GM23248 (cell line): ENCODE results near the gene BCAS4. TPM values are rescaled to one million over a fixed set of nuclear protein-coding genes. Genes with fewer than 3 reads are reported as not detected.

Experiments
- DNase-seq: peaks from one replicate; pipeline ENCODE4 v3.0.0-alpha.2; 2015
- H2AFZ ChIP-seq: fragments of 200-600 bp; sonication (generic); 2 replicates; pipeline ENCODE4 v1.6.1; 2016; ENCODE audit warnings: antibody characterized with exemption
- H3F3A ChIP-seq: fragments of 200-600 bp; sonication (generic); 2 replicates; pipeline ENCODE4 v1.6.1; 2016; ENCODE audit warnings: mild to moderate bottlenecking, antibody characterized with exemption, mixed run types; ENCODE audit not compliant: insufficient read depth
- H3K27ac ChIP-seq: fragments of 200-600 bp; sonication (generic); 2 replicates; pipeline ENCODE4 v1.5.1; 2016; ENCODE audit warnings: mild to moderate bottlenecking
- H3K27me3 ChIP-seq: fragments of 200-600 bp; sonication (generic); replicated peaks from 2 replicates; pipeline ENCODE4 v1.6.1; 2016; ENCODE audit warnings: mild to moderate bottlenecking; ENCODE audit not compliant: insufficient read depth
- H3K36me3 ChIP-seq: fragments of 200-600 bp; sonication (generic); 2 replicates; pipeline ENCODE4 v1.6.1; 2016; ENCODE audit warnings: low read depth, mild to moderate bottlenecking
- H3K4me1 ChIP-seq: fragments of 200-600 bp; sonication (generic); 2 replicates; pipeline ENCODE4 v1.6.1; 2016; ENCODE audit warnings: mild to moderate bottlenecking; ENCODE audit not compliant: insufficient read depth
- H3K4me2 ChIP-seq: fragments of 200-600 bp; sonication (generic); one replicate; pipeline ENCODE4 v1.6.1; 2016; ENCODE audit warnings: mild to moderate bottlenecking; ENCODE audit not compliant: unreplicated experiment
- H3K4me3 ChIP-seq: fragments of 200-600 bp; sonication (generic); 2 replicates; pipeline ENCODE4 v1.5.1; 2016; ENCODE audit warnings: mild to moderate bottlenecking
- H3K79me2 ChIP-seq: fragments of 200-600 bp; sonication (generic); 2 replicates; pipeline ENCODE4 v1.6.1; 2016; ENCODE audit warnings: mild to moderate bottlenecking; ENCODE audit not compliant: insufficient read depth
- H3K9ac ChIP-seq: fragments of 200-600 bp; sonication (generic); 2 replicates; pipeline ENCODE4 v1.6.1; 2016; ENCODE audit warnings: mild to moderate bottlenecking
- H3K9me2 ChIP-seq: fragments of 200-600 bp; sonication (generic); 2 replicates; pipeline ENCODE4 v1.6.1; 2016; ENCODE audit warnings: mixed run types, mild to moderate bottlenecking, moderate library complexity; ENCODE audit not compliant: insufficient read depth
- H3K9me3 ChIP-seq: fragments of 200-600 bp; sonication (generic); one replicate; pipeline ENCODE4 v1.6.1; 2017; ENCODE audit warnings: low read depth
- H4K20me1 ChIP-seq: fragments of 200-600 bp; sonication (generic); 2 replicates; pipeline ENCODE4 v1.6.0; 2016; ENCODE audit not compliant: insufficient read depth
- EZH2 ChIP-seq: fragments of 200-600 bp; sonication (generic); IDR thresholded peaks from 2 replicates; pipeline ENCODE4 v1.6.1; 2018; ENCODE audit warnings: antibody characterized with exemption, mild to moderate bottlenecking; ENCODE audit not compliant: insufficient read depth, poor library complexity, severe bottlenecking
- EZH2phosphoT487 ChIP-seq: fragments of 200-600 bp; sonication (generic); IDR thresholded peaks from 2 replicates; pipeline ENCODE4 v1.6.1; 2018; ENCODE audit warnings: antibody characterized with exemption, moderate library complexity, mild to moderate bottlenecking, low read depth; ENCODE audit not compliant: insufficient read depth
- WGBS, 2 experiments: methylation state at CpG; one replicate each; pipeline ENCODE4 v1.1.6; 2015 to 2017; ENCODE audit warnings: low lambda C conversion rate in 2 of 2, low coverage in 1 of 2; ENCODE audit errors: missing lambda C conversion rate in 2 of 2; 5-methylcytosine and 5-hydroxymethylcytosine counted together
- in situ Hi-C: fragments of 300-500 bp; cut with MboI; formaldehyde crosslinking; loops from 2 replicates; pipeline ENCODE4 v1.15.0; 2020
- polyA plus RNA-seq: library from polyadenylated mRNA; unstranded; fragments of >200 nt; fragmentation: Nextera tagmentation; extraction: Ambion mirVana; gene quantifications from 2 replicates; pipeline ENCODE4 v1.2.1, GENCODE V29; 2016
- total RNA-seq: library from RNA; depleted of rRNA; stranded (reverse); fragments of >200 nt; shearing (Covaris generic); gene quantifications from 2 replicates; pipeline ENCODE4 v1.2.3, GENCODE V29; 2014; rRNA removed

Gene BCAS4
- total RNA-seq (12.6 and 17.7 TPM in 2 replicates), polyA plus RNA-seq (16.8 and 18.4 TPM in 2 replicates)

- H3K4me2 ChIP-seq = peak within 1 kb of the TSS; percentile 75
- in situ Hi-C loops = loop anchor here (10.0 kb wide), 1 partner anchor 140 kb away; the partner anchor contains the start of gene ADNP
- TF ChIP-seq EZH2phosphoT487 (no peak), EZH2 (no peak)
- H3K9me2 ChIP-seq = no peaks in the 10 kb centered on the region
- H3K4me1 ChIP-seq = peaks cover 13% of the 10 kb centered on the region
- H2AFZ ChIP-seq = peak within 1 kb of the TSS; percentile 88
- H3K9me3 ChIP-seq = no peaks in the 10 kb centered on the region
- H3K79me2 ChIP-seq = peaks cover 13% of the 10 kb centered on the region
- DNase-seq = peak; percentile 94
- H3K9ac ChIP-seq = peak within 1 kb of the TSS; percentile 77
- peak within 1 kb of the TSS; percentile 33 for H3K27ac ChIP-seq
- WGBS, 2 experiments = 1% methylated on average over 58 to 86 of the region's 92 CpGs
- no peaks in the 10 kb centered on the region for H3K27me3 ChIP-seq
- H3K36me3 ChIP-seq = no peaks in the 10 kb centered on the region
- no peaks in the 10 kb centered on the region for H3F3A ChIP-seq
- peak within 1 kb of the TSS; percentile 83 for H3K4me3 ChIP-seq
- H4K20me1 ChIP-seq = no peaks in the 10 kb centered on the region
These were observed at the start of gene BCAS4 for GRCh38 chr20:50794846-50795634. BCAS4 (plus strand) TSS chr20:50795061; CDS start chr20:50795084, 23 bp downstream.

- in situ Hi-C loops = loop anchor here (25.0 kb wide), 1 partner anchor 558 kb away; the partner anchor contains the start of gene CEBPB
These were observed 49.2 kb upstream of the BCAS4 start for GRCh38 chr20:50745634-50746137.

GRCh38 chr20:50746138-50746940, 48.5 kb upstream of the BCAS4 start:
- Histone ChIP-seq H3K9me2 (no peaks in the 10 kb centered on the region), H3K9me3 (no peaks in the 10 kb centered on the region), H3F3A (peaks cover 14% of the 10 kb centered on the region), H3K9ac (no peak overlapping the region), H3K79me2 (no peaks in the 10 kb centered on the region), H3K36me3 (no peaks in the 10 kb centered on the region), H3K27me3 (no peaks in the 10 kb centered on the region), H3K4me1 (peaks cover 17% of the 10 kb centered on the region), H2AFZ (no peak overlapping the region), H4K20me1 (no peaks in the 10 kb centered on the region), H3K4me2 (no peak overlapping the region), H3K4me3 (no peak overlapping the region), H3K27ac (no peak overlapping the region)
- in situ Hi-C loops = loop anchor here (25.0 kb wide), 1 partner anchor 559 kb away; the partner anchor contains the start of gene CEBPB
- 95% methylated on average over 3 of the region's 3 CpGs for WGBS, 2 experiments
- no peak for TF ChIP-seq EZH2phosphoT487
- no peak for TF ChIP-seq EZH2
- DNase-seq = peak; percentile 21

More at GRCh38 chr20:50745634-50746137, 49.2 kb upstream of the BCAS4 start:
- no peaks in the 10 kb centered on the region for H3K9me3 ChIP-seq
- H3K27me3 ChIP-seq = no peaks in the 10 kb centered on the region
- H3K4me1 ChIP-seq = peaks cover 17% of the 10 kb centered on the region
- no peaks in the 10 kb centered on the region for H4K20me1 ChIP-seq
- TF ChIP-seq EZH2phosphoT487 (no peak), EZH2 (no peak)
- no peak overlapping the region for H3K4me3 ChIP-seq
- peaks cover 14% of the 10 kb centered on the region for H3F3A ChIP-seq
- no peak overlapping the region for H2AFZ ChIP-seq
- H3K27ac ChIP-seq = no peak overlapping the region
- H3K9me2 ChIP-seq = no peaks in the 10 kb centered on the region
- 61 to 74% methylated on average over 2 of the region's 2 CpGs for WGBS, 2 experiments
- no peak overlapping the region for H3K4me2 ChIP-seq
- no peak for DNase-seq
- H3K79me2 ChIP-seq = no peaks in the 10 kb centered on the region
- no peaks in the 10 kb centered on the region for H3K36me3 ChIP-seq
- no peak overlapping the region for H3K9ac ChIP-seq

- in situ Hi-C loops = loop anchor here (25.0 kb wide), 1 partner anchor 560 kb away; the partner anchor contains the start of gene CEBPB
- peaks cover 10% of the 10 kb centered on the region for H3K4me1 ChIP-seq
- no peaks in the 10 kb centered on the region for H3K9me2 ChIP-seq
- WGBS, 2 experiments = 96 to 97% methylated on average over 2 of the region's 2 CpGs
- H3K9me3 ChIP-seq = no peaks in the 10 kb centered on the region
- no peak overlapping the region for H3K27ac ChIP-seq
- no peak overlapping the region for H3K4me2 ChIP-seq
- no peak for DNase-seq
- no peaks in the 10 kb centered on the region for H3K36me3 ChIP-seq
- H3K27me3 ChIP-seq = no peaks in the 10 kb centered on the region
- H2AFZ ChIP-seq = no peak overlapping the region
- H3K4me3 ChIP-seq = no peak overlapping the region
- TF ChIP-seq EZH2 (no peak), EZH2phosphoT487 (no peak)
- no peaks in the 10 kb centered on the region for H3K79me2 ChIP-seq
- peaks cover 14% of the 10 kb centered on the region for H3F3A ChIP-seq
- H3K9ac ChIP-seq = no peak overlapping the region
- no peaks in the 10 kb centered on the region for H4K20me1 ChIP-seq
These were observed 47.6 kb upstream of the BCAS4 start for GRCh38 chr20:50747275-50747674.
